CD4-positive, alpha-beta memory T cell (primary cell): ENCODE results near the gene SPOCK3. TPM values are rescaled to one million over a fixed set of nuclear protein-coding genes. Genes with fewer than 3 reads are reported as not detected.
"Not testable (repeated sequence)": the region's sequence is repeated elsewhere in the genome, so short reads cannot be mapped to it uniquely, and the experiment has no call there.

Experiments
- CTCF ChIA-PET: fragments of 350-600 bp; sonication (Branson Sonifier 250); formaldehyde crosslinking; loops from one replicate; lab custom pipeline; 2021; ENCODE audit warnings: inconsistent platforms; ENCODE audit not compliant: partially characterized antibody; lab: Charles Lee
- POLR2A ChIA-PET: fragments of 350-600 bp; sonication (Branson Sonifier 250); formaldehyde crosslinking; loops from one replicate; lab custom pipeline; 2021; ENCODE audit not compliant: partially characterized antibody; lab: Charles Lee
- DNase-seq, 5 donors: peaks; one replicate each; pipeline versions ENCODE4 v3.0.0 to v3.0.0-alpha.2; 2020 to 2022; ENCODE audit warnings: mixed read lengths in 1 of 5
- H3K27ac ChIP-seq: one replicate; pipeline ENCODE4 v1.7.0; 2013; ENCODE audit warnings: low read depth, low read length
- H3K27me3 ChIP-seq: 2 replicates; pipeline ENCODE4 v1.7.0; 2013; ENCODE audit warnings: mild to moderate bottlenecking, low read length, moderate library complexity; ENCODE audit not compliant: insufficient read depth
- H3K36me3 ChIP-seq: 2 replicates; pipeline ENCODE4 v1.7.0; 2013; ENCODE audit warnings: mild to moderate bottlenecking, low read length, moderate library complexity; ENCODE audit not compliant: insufficient read depth
- H3K4me1 ChIP-seq: 2 replicates; pipeline ENCODE4 v1.7.0; 2013; ENCODE audit warnings: mild to moderate bottlenecking, low read length, moderate library complexity; ENCODE audit not compliant: insufficient read depth
- H3K4me3 ChIP-seq, 2 donors: one replicate each; pipeline ENCODE4 v1.7.0; 2013; ENCODE audit warnings: low read length in 2 of 2, mild to moderate bottlenecking in 1 of 2
- H3K9me3 ChIP-seq, 2 donors: one replicate each; pipeline ENCODE4 v1.7.0; 2013; ENCODE audit warnings: low read length in 2 of 2, control low read depth in 1 of 2; ENCODE audit not compliant: control insufficient read depth in 1 of 2
- H3K27ac Mint-ChIP-seq, 7 donors: one replicate each; pipeline ENCODE4 v1.8.0; 2020 to 2021; ENCODE audit warnings: mixed read lengths in 7 of 7, mild to moderate bottlenecking in 6 of 7, inconsistent platforms in 3 of 7, moderate library complexity in 3 of 7
- H3K27me3 Mint-ChIP-seq, 2 donors: one replicate each; pipeline ENCODE4 v1.8.0; 2020 to 2021; ENCODE audit warnings: mixed read lengths in 2 of 2
- H3K36me3 Mint-ChIP-seq, 2 donors: one replicate each; pipeline ENCODE4 v1.8.0; 2020 to 2021; ENCODE audit warnings: mixed read lengths in 2 of 2, inconsistent platforms in 1 of 2, mild to moderate bottlenecking in 1 of 2
- H3K4me1 Mint-ChIP-seq, 4 donors: one replicate each; pipeline ENCODE4 v1.8.0; 2020 to 2021; ENCODE audit warnings: mixed read lengths in 4 of 4, mild to moderate bottlenecking in 1 of 4
- H3K4me3 Mint-ChIP-seq, 8 donors: one replicate each; pipeline ENCODE4 v1.8.0; 2020 to 2021; ENCODE audit warnings: mixed read lengths in 8 of 8, mild to moderate bottlenecking in 7 of 8, moderate library complexity in 6 of 8, inconsistent platforms in 3 of 8
- H3K9me3 Mint-ChIP-seq, 8 donors: one replicate each; pipeline ENCODE4 v1.8.0; 2020 to 2021; ENCODE audit warnings: mixed read lengths in 8 of 8, mild to moderate bottlenecking in 5 of 8, inconsistent platforms in 3 of 8, moderate library complexity in 1 of 8
- intact Hi-C: fragments of 100-400 bp; cut with micrococcal nuclease; formaldehyde crosslinking; loops from one replicate; pipeline ENCODE4 v1.15.1; 2023
- polyA plus RNA-seq, 2 donors: library from polyadenylated mRNA; unstranded; fragments of 300-500 nt; fragmentation: Illumina TruSeq; gene quantifications; one replicate each; pipeline ENCODE4 v1.2.3, GENCODE V29; 2021
- total RNA-seq, 2 experiments: library from RNA; stranded (reverse); gene quantifications; one replicate each; pipeline ENCODE4 v1.2.3, GENCODE V29; 2021

Gene SPOCK3
- total and polyA plus RNA-seq, 4 experiments from 2014 or later, result not detected

DNA sequence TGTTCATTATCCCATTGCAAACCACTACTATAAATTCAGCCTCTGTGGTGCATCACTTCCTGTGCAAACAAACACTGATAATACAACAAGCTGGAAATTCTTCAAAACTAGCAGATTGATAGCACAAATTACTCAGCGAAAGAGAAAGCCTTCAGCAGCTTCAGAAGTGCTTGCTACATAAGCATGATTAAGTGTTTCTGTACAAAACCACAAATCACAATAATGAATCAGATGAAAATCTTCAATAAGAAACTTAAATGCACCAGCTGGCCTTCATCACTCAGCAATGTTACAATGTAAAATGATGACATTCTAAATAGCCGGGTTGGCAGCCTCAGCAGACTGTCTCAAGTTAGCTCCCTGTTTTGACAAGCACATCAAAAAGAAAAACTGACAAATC is 262.2 kb downstream of the SPOCK3 start:
- Histone ChIP-seq H3K9me3 (peaks cover 0 to 3% of the 10 kb centered on the region in 2 donors), H3K27ac (no peak overlapping the region), H3K27me3 (no peaks in the 10 kb centered on the region), H3K4me3 (no peak overlapping the region), H3K4me1 (no peaks in the 10 kb centered on the region), H3K36me3 (no peaks in the 10 kb centered on the region)
- intact Hi-C loops, result no loop called here
- CTCF ChIA-PET, result interaction anchor here (2.1 kb wide), 1 partner anchor 8 kb away, joined by 4 read pairs; no protein-coding TSS in a partner anchor
- no peak for DNase-seq
- Mint-ChIP-seq H3K9me3 (peaks cover 0 to 25% (median 8%) of the 10 kb centered on the region in 8 donors), H3K36me3 (no peaks in the 10 kb centered on the region), H3K4me1 (no peaks in the 10 kb centered on the region), H3K27ac (no peak overlapping the region), H3K4me3 (no peak overlapping the region), H3K27me3 (no peaks in the 10 kb centered on the region)
- POLR2A ChIA-PET, result no interaction called here

- intact Hi-C loops, POLR2A ChIA-PET, H3K4me1 Mint-ChIP-seq, H3K27me3 Mint-ChIP-seq, H3K36me3 ChIP-seq, H3K36me3 Mint-ChIP-seq, H3K27me3 ChIP-seq, H3K4me3 Mint-ChIP-seq, H3K9me3 ChIP-seq, CTCF ChIA-PET, H3K4me3 ChIP-seq, DNase-seq, H3K27ac ChIP-seq, H3K27ac Mint-ChIP-seq, H3K4me1 ChIP-seq: not testable (repeated sequence)
- peaks cover 0 to 27% (median 11%) of the 10 kb centered on the region in 8 donors for H3K9me3 Mint-ChIP-seq
Measured at GRCh38 chr4:166968219-166968618, 266.1 kb downstream of the SPOCK3 start.

- Histone ChIP-seq H3K4me1 (no peaks in the 10 kb centered on the region), H3K36me3 (no peaks in the 10 kb centered on the region), H3K4me3 (no peak overlapping the region), H3K27me3 (no peaks in the 10 kb centered on the region), H3K9me3 (peaks cover 0 to 3% of the 10 kb centered on the region in 2 donors), H3K27ac (no peak overlapping the region)
- Mint-ChIP-seq H3K36me3 (no peaks in the 10 kb centered on the region), H3K9me3 (peaks cover 0 to 27% (median 11%) of the 10 kb centered on the region in 8 donors), H3K4me1 (no peaks in the 10 kb centered on the region), H3K27me3 (no peaks in the 10 kb centered on the region), H3K4me3 (no peak overlapping the region), H3K27ac (no peak overlapping the region)
- no peak for DNase-seq
- ChIA-PET POLR2A (no interaction called here), CTCF (no interaction called here)
- intact Hi-C loops, result no loop called here
Measured at GRCh38 chr4:166965562-166965961, 268.7 kb downstream of the SPOCK3 start.

DNA sequence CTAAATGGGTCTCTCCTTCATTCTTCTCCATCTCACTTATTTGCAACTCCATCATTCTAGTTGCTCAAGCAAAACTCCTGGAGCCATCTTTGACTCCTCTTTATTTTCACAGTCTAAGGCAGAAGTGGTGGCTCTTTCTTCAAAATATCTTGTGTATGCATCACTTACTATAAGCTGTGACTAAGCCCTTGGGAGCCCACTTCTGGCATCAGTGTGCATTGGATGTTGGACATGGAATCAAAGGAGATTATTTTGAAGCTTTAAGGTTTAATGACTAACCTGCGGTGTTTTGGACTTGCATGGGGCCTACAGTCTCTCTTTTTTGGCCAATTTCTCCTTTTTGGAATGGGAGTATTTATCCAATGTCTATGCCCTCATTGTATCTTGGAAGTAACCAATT is 276.8 kb downstream of the SPOCK3 start:
- no peak overlapping the region for H3K4me3 Mint-ChIP-seq
- intact Hi-C loops, result no loop called here
- H3K27ac Mint-ChIP-seq, result no peak overlapping the region
- CTCF ChIA-PET, result no interaction called here
- no peaks in the 10 kb centered on the region for H3K27me3 Mint-ChIP-seq
- H3K9me3 Mint-ChIP-seq, result peaks cover 2 to 24% (median 14%) of the 10 kb centered on the region in 8 donors
- no peaks in the 10 kb centered on the region for H3K4me1 Mint-ChIP-seq
- Histone ChIP-seq H3K27me3 (no peaks in the 10 kb centered on the region), H3K4me3 (no peak overlapping the region), H3K9me3 (no peaks in the 10 kb centered on the region), H3K36me3 (no peaks in the 10 kb centered on the region), H3K4me1 (no peaks in the 10 kb centered on the region), H3K27ac (no peak overlapping the region)
- H3K36me3 Mint-ChIP-seq, result no peaks in the 10 kb centered on the region
- POLR2A ChIA-PET, result no interaction called here
- DNase-seq, result no peak

DNA sequence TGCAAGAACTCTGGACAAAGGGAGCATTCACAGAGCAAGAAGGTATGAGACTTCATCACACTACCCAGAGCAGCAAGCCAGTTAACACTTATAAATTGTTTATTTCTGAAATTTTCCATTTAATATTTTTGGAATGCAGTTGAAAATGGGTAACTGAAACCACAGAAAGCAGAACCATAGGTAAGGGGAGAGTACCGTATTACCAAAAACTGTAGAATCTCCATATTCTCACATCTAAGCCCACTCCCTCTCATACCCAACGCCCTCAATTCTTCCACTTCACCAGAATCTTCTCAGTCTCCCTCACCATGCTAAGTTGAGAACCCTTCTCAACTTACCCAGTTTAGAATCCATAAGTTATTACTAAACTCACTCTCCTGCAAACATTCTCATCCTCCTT is 277.8 kb downstream of the SPOCK3 start:
- Mint-ChIP-seq H3K36me3 (no peaks in the 10 kb centered on the region), H3K4me1 (no peaks in the 10 kb centered on the region), H3K27ac (no peak overlapping the region), H3K9me3 (peaks cover 2 to 24% (median 14%) of the 10 kb centered on the region in 8 donors), H3K4me3 (no peak overlapping the region), H3K27me3 (no peaks in the 10 kb centered on the region)
- DNase-seq, result no peak
- intact Hi-C loops, result no loop called here
- H3K36me3 ChIP-seq, result no peaks in the 10 kb centered on the region
- ChIA-PET POLR2A (no interaction called here), CTCF (no interaction called here)
- no peaks in the 10 kb centered on the region for H3K27me3 ChIP-seq
- H3K27ac ChIP-seq, result no peak overlapping the region
- H3K4me1 ChIP-seq, result no peaks in the 10 kb centered on the region
- no peaks in the 10 kb centered on the region for H3K9me3 ChIP-seq
- H3K4me3 ChIP-seq, result no peak overlapping the region

GRCh38 chr4:166941629-166942028 is 292.7 kb downstream of the SPOCK3 start:
- Mint-ChIP-seq H3K36me3 (no peaks in the 10 kb centered on the region), H3K27ac (no peak overlapping the region), H3K27me3 (no peaks in the 10 kb centered on the region), H3K4me3 (no peak overlapping the region), H3K4me1 (no peaks in the 10 kb centered on the region), H3K9me3 (peaks cover 0 to 12% (median 3%) of the 10 kb centered on the region in 8 donors)
- no peaks in the 10 kb centered on the region for H3K4me1 ChIP-seq
- ChIA-PET POLR2A (no interaction called here), CTCF (no interaction called here)
- H3K4me3 ChIP-seq, result no peak overlapping the region
- H3K36me3 ChIP-seq, result no peaks in the 10 kb centered on the region
- DNase-seq, result no peak
- intact Hi-C loops, result no loop called here
- no peaks in the 10 kb centered on the region for H3K9me3 ChIP-seq
- no peaks in the 10 kb centered on the region for H3K27me3 ChIP-seq
- H3K27ac ChIP-seq, result no peak overlapping the region

GRCh38 chr4:166930464-166930863 is 303.8 kb downstream of the SPOCK3 start:
- Histone ChIP-seq H3K4me1 (no peaks in the 10 kb centered on the region), H3K9me3 (no peaks in the 10 kb centered on the region), H3K36me3 (no peaks in the 10 kb centered on the region), H3K4me3 (no peak overlapping the region), H3K27ac (no peak overlapping the region), H3K27me3 (no peaks in the 10 kb centered on the region)
- ChIA-PET POLR2A (no interaction called here), CTCF (no interaction called here)
- no peaks in the 10 kb centered on the region for H3K36me3 Mint-ChIP-seq
- H3K27me3 Mint-ChIP-seq, result no peaks in the 10 kb centered on the region
- H3K9me3 Mint-ChIP-seq, result peaks cover 0 to 6% (median 3%) of the 10 kb centered on the region in 8 donors
- no peaks in the 10 kb centered on the region for H3K4me1 Mint-ChIP-seq
- DNase-seq, result no peak
- no peak overlapping the region for H3K27ac Mint-ChIP-seq
- H3K4me3 Mint-ChIP-seq, result no peak overlapping the region
- intact Hi-C loops, result no loop called here

DNA sequence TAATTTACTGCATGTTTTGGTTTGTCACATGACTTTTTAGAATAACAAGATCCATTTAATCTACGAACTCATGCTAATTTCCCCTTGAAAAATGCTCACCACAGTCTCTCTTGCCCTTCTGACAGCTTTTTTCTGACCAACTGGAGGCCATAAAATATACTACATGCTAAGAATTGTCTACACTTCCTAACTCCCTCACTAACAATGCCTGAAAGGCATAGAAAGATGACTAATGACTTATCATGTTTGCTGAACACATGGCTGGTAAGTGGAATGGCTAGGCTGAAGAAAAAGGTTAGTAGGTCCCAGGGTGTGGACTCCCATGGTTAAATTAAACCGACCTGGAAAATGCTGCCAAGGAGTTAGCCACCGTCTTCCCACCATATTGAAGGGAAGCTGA is 309.9 kb downstream of the SPOCK3 start:
- no peaks in the 10 kb centered on the region for H3K27me3 ChIP-seq
- no peak overlapping the region for H3K27ac Mint-ChIP-seq
- no peaks in the 10 kb centered on the region for H3K9me3 ChIP-seq
- H3K27ac ChIP-seq, result no peak overlapping the region
- H3K4me3 Mint-ChIP-seq, result no peak overlapping the region
- no peaks in the 10 kb centered on the region for H3K4me1 Mint-ChIP-seq
- ChIA-PET CTCF (no interaction called here), POLR2A (no interaction called here)
- no peaks in the 10 kb centered on the region for H3K4me1 ChIP-seq
- H3K4me3 ChIP-seq, result no peak overlapping the region
- no peaks in the 10 kb centered on the region for H3K27me3 Mint-ChIP-seq
- DNase-seq, result no peak
- intact Hi-C loops, result no loop called here
- H3K9me3 Mint-ChIP-seq, result peaks cover 0 to 5% (median under 1%) of the 10 kb centered on the region in 8 donors
- no peaks in the 10 kb centered on the region for H3K36me3 Mint-ChIP-seq
- H3K36me3 ChIP-seq, result no peaks in the 10 kb centered on the region
